Measurements from ENCODE around the gene ENHO. TPM values are rescaled to one million over a fixed set of nuclear protein-coding genes. Genes with fewer than 3 reads are reported as not detected.

The ENHO gene
- 0.94 and 1.4 TPM in 2 replicates for total RNA-seq (2014; rRNA removed; shearing (Covaris generic))

DNA sequence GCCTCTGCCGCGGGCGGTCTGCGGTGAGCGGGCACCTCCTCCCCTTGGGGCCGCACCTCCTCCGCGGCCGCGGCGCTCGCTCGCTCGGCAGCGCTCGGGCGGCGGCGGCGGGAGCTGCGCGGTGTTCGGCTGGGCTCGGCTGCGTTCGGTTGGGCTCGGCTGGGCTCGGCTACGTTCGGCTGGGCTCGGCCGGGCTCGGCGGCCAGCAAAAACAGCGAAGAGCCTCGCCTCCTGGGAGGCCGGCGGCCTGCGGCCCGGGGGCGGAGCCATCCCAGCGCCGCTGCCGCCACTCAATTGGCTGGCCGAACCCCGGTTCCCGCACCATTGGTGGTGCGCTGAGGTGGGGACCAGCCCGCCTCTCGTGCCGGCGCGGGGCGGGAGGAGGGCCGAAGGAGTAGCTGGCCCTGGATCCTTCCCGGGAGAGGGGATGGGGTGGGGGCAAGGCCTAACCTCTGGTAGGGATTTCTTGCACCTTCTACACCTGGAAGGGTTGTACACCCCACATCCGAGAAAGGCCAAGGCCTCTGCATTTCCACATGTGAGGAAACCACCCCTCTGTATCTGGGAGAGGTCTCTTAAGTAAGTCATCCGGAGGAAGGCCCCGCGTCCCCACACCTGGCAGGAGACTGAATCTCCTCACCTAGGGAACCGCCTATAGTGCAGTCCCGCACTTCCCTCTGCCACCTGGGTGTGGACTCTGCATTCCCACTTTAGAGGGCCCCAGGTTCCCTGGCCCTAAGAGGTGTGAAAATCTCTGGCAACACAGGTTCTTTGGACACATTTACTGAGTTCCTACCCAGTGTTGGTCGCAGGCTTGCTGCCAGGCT is at the start of gene ENHO:
Gene ENHO (minus strand): TSS at position 20 of the 827 bp plus-strand sequence. CDS start 1,295 bp downstream, outside the sequence.
- DNase-seq (ENCODE audit: low spot score): peak; percentile 87

DNA sequence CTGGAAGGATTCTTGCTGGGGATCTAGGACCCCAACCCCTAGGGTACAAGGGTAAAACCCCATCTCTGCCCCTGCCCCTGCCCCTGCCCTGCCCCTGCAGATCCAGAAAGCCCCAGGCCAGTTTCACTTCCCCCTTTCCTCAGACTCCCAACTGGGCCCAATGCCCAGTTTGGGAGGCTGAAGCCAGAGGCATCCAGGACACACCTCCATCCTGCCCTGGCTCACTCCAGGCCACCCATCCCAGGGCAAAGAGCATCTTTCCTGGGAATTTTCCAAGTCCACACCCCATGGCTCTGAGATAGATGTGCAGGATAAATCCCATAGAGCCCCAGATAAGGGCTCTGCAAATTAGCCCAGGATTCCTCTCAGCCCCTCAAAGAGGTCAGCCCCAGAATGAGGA is 49.3 kb upstream of the ENHO start:
- DNase-seq (ENCODE audit: low spot score): no peak

DNA sequence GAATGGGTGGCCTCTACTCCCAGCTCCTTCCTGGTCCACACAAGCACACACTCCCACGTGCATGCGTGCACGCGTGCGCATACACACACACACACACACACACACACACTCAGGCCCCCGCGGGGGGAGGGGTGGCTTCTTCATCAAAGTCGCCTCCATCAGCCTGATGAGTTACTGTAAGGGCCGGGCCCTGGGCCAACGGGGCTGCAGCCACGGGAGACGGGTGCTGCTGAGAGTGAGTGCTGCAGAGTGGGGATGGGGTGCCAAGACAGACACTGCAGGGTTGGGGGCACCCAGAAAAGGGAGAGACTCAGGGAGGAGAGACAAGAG is 48.7 kb upstream of the ENHO start:
- DNase-seq (ENCODE audit: low spot score): no peak

DNA sequence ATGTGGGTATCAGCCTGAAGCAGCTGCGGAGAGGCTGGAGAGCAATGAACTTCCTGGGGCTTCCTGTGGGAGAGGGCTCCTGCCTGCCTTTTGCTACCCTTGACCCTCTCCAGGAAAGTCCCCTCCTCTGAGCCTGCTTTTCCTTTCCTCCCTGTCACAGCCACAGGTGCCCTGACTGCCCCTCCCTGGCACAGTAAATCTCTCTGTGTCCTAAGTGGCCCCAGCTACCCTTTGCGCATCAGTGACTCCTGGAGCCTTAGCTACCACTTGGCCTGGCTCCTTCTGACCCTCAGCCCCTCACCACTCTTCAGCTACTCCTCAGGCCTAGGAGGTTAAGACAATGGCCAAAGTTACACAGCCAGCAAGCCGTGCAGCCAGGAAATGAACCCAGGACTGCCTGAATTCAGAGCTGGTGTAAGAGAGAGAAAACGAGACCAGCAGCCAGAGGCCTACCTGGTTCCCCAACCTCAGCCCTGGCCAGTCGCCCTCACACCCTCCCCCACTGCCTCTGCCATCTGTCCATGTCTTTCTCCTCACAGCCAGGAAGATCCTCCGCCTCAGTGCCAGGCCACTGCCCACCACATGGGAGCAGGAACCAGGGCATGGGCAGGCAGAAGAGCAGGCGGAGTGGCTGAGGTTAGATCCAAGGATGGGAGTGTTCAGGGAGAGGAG is 48.2 kb upstream of the ENHO start:
- no peak for DNase-seq (ENCODE audit: low spot score)

DNA sequence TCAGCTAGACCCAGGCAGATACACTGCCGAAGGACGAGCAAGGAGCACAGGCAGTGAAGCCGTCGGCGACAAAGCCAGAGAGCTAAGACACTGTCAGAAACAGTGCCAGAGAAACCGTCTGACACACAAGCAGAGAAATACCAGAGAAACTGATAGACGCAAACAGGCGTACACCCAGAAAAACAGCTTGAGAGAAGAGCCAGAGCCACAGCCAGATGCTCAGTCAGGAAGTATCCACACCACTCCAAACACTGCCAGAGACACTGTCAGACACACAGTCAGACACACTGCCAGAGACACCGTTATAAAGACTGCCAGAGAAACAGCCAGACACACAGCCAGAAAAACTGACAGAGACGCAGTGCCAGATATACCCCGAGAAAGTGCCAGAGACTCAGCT is 47.6 kb upstream of the ENHO start:
- DNase-seq (ENCODE audit: low spot score): no peak

DNA sequence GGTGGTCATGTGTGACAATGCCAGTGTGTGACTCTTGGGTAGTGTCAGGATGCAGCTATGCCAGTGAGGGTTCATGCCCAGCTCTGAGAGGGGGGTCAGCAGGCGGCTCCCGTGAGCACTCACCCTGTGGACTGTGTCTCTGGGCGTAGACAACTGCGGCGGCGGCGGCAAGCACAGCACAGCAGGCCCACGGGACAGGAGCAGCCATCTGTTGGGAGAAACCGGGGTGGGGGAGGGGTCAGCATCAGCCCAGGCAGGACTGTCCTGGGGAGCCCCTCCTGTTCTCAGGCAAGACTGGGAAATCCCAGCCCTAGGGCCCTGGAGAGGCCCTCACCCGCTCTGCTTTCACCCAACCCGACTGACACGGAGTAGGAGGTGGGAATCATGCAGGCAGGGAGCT is 46.0 kb upstream of the ENHO start:
- DNase-seq (ENCODE audit: low spot score): no peak

DNA sequence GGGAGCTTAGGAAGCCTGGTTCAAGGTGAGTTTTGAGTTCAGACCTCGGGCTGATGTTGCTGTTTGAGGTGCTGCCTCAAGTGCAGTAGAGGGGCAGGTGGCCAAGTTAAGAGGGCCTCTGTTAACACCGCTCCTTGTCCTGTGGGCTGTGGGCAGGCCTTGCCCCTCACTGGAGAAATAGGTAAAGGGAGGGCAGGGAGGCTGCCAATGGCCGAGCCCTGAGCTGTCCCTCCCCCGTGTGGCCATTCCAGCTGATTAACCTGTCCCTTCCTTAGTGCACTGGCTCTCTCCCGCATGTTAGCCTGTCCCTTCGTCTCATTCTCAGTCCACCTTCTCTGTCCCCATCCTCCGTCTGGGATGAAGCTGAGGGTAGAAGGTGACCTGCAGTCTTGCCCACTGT is 45.3 kb upstream of the ENHO start:
- DNase-seq (ENCODE audit: low spot score): no peak

DNA sequence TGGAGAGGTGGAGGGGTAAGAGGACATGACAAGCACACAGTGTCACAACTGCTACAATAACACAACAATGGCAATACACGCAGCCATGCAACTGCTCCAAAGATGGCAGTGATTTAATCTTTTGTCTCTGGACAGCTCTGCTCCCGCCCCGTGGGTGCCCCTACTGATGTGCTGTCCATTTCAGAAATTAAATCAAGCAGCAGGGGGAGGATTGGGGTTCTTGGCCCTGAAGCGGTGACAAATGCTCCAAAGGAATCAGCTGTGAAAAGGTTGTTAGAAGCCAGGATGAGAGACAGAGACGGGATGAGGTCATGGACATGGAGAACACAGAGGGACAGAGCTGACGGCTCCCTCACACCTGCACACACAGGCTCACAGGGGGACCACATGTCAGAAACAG is 44.2 kb upstream of the ENHO start:
- no peak for DNase-seq (ENCODE audit: low spot score)

DNA sequence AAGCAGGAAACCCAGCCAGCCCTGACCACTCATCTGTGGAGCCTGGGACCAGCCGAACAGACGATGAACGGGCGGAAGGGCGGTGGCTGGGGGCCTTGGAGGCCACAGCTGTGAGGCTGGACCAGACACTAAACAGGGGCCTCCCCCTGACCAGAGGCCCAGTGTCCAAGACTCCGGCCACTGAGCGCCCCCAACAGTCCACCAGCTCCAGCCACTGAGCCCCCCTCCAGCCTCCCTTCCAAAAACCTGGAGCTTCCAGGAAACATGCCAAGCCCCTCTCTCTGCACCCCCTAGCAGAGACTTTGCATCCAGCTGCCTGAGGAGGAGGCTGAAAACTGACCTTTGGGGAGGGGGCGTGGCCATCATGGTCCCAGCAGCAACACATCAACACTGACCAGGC is 43.5 kb upstream of the ENHO start:
- DNase-seq (ENCODE audit: low spot score): no peak

DNA sequence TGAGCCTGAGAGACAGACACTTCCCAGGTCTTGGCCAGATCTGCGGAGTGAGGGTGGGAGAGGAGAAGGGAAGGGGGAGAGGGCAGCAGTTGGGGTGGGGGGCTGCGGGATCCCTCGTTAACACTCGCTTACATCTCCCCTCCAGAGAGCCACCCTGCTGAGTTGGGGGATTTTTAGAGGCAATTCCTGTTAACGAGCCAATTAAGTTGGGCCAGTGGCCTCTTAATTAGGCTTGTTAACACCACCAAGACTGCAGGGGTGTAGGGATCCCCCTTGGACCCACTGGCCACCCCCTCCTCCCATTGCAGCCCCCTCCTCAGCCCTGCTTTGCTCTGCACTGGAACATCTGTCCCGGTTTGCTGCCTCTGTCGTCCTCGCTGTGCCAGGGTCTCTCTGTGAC is 43.1 kb upstream of the ENHO start:
- no peak for DNase-seq (ENCODE audit: low spot score)

DNA sequence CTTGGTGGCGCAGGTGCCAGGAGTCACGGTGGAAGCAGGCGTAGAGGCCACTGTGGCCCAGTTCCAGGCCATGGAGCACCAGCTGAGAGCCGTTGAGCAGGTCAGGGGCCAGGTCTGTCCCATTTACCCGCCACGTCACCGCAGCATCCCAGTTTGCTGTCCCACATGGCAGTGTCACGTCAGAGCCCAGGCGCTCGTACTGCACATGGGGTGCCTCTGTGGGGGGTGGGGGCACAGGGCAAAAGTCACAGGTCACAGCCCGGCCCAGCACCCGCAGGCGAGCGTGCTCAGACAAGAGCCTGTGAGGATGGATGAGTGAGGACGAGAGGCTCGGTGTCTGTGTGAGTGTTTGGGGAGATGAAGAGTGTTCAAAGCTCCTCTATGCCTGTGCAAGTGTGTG is 41.8 kb upstream of the ENHO start:
- DNase-seq (ENCODE audit: low spot score): no peak

DNA sequence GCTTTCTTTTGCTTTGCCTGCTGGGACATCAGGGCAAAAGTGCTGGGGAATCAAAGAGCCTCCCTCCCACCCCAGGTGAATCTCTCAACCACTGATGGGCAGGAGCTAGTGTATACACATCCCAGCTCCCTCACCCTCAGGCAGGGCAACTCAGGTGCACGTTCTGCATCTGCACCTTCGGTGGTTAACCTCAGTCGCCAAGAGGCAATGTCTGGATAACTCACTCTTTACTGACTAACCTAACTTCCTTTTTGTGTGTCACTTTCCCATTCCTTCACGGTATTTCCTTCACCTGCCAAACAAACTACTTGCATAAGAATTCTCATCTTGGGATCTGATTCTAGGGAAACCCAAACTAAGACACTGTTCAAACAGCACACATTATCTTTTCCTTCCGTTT is 40.5 kb upstream of the ENHO start:
- no peak for DNase-seq (ENCODE audit: low spot score)

DNA sequence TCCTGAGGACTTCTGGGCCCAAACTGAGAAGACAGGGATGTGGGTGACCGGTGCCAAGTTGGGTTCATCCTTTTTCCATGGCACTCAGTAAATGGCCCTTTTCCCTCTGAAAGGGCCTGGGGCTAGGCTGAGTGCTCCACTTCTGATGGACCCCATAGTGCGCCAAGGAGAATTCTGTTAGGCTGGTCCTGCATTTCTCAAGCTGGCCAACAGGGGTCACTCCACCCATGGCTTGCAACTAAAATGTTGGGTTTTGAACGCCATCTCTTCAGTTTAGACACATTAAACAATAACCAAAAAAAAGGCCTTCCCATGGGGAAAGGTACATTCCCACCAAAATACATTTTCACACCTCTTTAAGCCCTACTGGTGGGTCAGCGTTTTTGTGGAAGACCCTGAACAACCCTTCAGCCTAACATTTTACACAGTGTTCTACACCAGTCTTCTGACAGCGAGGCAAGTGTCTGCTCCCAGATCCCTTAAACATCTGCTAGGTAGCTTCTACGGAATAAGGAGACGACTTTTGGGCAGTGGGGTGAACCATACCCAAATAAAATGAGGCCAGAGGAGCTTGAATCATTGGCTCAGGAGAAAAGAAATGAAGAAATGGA is 39.5 kb upstream of the ENHO start:
- no peak for DNase-seq (ENCODE audit: low spot score)

DNA sequence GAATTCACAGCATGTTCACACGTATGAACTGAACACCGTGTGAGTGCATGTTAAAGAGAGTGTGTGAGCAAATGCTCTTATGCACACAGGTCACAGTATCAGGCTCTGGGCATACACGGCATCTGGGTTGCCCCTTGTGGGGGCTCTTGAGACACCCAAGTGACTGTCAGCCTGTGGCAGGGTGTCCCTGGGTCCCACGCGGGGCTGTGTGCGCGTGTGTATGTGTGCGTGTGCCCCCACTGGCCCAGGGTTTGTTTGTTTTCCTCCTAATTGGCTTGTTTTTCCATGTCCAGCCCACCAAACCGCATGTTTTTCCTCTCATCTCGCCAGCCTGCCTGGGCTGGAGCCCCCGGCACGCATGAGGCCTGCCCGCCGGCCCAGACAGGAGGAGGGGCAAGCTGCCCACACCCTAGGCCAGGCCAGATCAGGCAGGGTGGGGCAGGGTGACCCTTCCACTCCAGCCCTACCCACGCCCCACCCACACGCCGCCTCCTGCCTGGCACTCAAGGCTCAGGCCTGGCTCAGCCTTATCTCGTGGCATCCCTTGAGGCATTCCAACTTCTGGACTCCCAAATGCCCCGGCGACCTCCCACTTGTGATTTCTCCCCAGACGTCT is 37.9 kb upstream of the ENHO start:
- DNase-seq (ENCODE audit: low spot score): no peak

DNA sequence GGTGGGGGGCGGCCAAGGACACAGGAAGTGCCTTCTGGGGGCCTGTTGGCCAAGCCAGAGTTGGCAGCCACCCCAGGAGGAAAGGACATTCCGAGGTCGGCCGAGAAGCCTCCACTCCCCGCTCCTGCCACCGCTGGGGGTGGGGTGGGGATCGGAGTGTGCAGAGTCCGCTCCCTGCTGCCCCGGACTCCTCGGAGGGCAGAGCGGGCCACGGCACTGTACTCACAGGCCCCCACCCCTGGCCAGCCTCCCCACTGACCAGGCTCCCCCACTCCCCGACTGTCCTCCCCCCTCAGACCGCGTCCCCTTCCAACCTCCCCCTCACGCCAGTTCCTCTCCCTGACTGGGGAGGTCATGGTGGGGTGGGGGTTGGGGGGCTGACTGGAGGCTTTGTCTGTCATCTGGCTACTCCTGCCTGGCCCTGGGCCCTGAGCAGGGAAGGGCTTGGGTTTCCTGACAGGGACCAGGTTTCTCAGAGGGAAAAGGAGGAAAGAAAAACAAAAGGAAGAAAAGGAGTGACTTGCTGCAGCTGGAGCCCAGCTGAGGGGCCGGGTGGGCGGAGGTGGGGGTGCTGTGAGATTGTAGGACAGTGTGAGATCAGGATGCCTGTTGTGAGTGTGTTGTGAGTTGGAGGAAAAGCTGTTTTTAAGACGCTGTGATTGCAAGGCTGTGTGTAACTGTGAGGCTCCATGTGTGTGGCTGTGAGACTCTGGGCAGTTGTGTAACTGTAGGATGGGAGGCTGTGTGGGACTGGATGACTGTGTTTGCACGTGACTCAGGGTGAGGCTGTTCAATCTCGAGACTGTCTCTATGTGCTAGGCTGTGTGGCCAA is 37.0 kb upstream of the ENHO start:
- no peak for DNase-seq (ENCODE audit: low spot score)

DNA sequence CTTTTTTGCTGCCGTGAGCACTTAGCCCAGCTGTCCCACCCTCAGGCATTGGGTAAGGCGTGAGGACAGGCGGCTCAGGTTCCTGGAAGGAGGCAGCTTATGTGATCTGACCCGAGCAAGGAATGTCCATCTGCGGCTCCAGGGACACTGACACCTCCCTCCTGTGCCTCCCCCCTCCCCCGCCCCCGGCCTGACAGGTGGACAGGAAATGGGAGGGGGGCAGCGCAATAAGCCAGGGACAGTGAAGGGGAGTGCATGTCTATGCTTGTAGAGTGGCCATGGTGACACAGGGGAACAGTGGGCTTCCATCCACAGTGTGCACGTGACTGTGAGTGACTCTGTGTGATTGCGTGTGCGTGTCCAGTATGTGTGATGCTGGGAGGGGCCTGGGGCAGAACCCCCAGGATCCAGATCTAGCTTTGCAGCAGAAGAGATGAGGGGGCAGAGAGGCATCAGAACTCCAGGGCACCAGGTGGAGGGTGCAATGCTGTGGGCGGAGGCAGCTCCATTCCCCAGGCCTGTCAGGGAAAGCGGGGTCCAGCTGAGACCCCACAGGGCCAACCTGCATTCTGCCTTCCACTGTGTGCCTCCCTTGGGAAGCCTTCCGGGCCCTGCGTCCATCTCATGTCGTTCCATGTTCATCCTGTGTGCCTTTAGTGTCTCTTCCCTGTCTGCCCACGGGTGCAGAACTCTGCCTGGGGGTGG is 36.3 kb upstream of the ENHO start:
- no peak for DNase-seq (ENCODE audit: low spot score)

DNA sequence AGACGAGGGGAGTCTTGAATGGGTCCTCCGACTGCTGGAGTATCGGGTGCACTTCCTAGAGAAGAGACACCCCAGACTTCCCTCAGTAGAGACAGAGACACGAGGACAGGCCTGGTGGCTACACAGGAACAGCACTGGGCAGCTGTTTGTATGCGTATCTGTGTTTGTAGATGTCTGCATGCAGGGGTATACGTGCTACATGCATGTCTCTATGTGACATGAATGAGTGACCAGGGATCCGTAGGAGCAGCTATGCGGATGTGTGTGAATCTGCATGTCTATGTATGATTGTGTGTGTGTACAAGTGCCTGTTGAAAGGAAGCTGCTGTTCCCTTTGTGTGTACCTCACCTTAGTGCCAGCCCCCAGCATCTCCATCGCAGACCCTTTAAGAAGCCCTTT is 35.6 kb upstream of the ENHO start:
- DNase-seq (ENCODE audit: low spot score): no peak

DNA sequence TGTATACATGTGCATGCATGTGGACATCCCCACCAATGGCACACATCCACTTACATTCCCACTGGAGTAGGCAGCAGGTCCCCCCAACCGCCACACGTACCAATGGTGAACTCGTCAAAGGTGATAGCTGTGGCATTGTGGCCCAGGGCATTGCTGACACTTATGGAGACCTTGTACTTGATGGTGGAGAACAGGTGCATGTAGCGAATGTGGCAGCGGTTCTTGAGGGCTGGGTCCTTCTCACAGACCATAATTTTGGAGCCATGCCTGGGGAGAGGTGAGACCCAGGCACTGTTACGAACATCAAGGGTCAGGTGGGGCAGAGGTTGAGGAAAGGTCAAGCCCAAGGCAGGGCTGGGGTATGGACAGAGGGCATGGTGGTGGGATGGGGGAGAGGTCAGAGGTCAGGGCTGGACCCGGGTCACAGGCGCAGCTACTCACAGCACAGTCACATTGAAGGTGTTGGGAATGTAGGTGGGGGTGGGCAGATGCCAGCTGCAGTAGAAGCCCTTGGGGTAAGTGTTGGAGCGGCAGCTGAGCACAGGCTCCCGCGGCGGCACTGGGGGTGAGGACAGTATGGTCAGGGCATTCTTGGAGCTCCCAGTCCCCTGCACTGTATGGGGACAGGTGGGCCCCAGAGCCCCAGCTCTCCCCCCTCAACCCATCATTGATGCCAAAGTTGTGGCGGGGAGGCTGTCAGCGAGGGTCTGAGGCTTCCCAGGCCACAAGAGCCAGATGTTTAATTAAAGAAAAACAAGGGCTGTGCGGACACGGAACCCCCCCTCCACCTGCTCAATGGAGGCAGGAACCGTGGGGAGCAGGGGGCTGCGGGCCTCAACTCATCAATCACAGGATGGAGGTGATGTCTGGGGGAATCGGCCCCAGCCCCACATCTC is 34.9 kb upstream of the ENHO start:
- DNase-seq (ENCODE audit: low spot score): no peak

DNA sequence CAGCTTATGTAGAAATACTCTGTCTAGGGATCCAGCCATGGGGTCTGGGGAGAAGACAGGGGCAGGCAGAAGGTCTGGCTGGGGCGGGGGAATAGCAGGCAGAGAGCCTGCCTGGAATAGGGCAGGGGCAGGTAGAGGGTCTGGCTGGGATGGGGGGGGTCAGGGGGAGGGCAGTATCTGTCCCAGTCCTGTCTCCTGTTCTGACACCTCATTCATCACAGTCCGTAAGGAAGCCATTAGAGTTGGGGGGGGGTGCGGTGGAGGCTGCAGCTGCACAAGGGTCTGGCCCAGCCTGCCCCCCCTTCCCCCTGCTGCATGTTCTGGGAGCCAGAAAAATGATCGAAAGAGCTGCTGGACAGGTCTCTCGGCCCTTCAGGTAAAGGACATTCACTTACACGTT is 34.2 kb upstream of the ENHO start:
- no peak for DNase-seq (ENCODE audit: low spot score)

DNA sequence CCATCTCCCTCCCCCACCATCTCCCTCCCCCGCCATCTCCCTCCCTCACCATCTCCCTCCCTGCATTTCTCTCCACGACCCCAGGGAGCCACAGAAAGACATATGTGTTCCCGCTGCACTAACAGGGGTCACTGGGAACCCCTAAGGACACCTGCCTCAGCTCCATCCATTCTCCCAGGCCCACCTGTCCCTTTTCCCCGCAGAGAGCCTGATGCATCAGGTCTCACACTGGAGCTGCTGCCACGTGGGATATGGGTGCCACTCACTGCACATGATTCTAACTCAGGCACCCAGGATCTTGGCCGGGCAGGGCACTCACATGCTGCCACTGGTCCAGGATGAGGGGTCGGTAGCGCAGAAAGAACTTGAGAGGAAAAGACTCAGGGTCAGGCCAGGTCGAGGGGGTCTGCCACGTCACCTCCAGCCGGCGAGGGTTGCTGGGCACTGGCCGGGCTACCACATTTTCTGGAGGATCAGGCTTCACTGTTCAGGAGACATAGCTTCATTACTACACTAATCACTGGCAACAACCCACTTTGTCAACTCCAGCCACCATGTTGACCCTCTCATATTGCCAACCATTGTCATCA is 33.2 kb upstream of the ENHO start:
- no peak for DNase-seq (ENCODE audit: low spot score)

Data from HT-29 (cell line).